Naive thymus-derived CD4-positive, alpha-beta T cell (primary cell): ENCODE results near the gene WDR38. TPM values are rescaled to one million over a fixed set of nuclear protein-coding genes. Genes with fewer than 3 reads are reported as not detected.

Experiments used
- ATAC-seq: fragments of 150-1000 bp; cut with Tn5 transposase; 2 replicates; pipeline ENCODE4 v1.10.0; 2021; ENCODE audit warnings: mild to moderate bottlenecking, moderate library complexity
- CTCF ChIA-PET: fragments of 350-600 bp; sonication (Branson Sonifier 250); formaldehyde crosslinking; loops from one replicate; lab custom pipeline; 2021; ENCODE audit warnings: antibody characterized with exemption; lab: Charles Lee
- POLR2A ChIA-PET: fragments of 350-600 bp; sonication (Branson Sonifier 250); formaldehyde crosslinking; loops from one replicate; lab custom pipeline; 2021; ENCODE audit warnings: antibody characterized with exemption, inconsistent platforms; lab: Charles Lee
- DNase-seq, 9 donors: peaks; one replicate each; pipeline versions ENCODE4 v3.0.0 to v3.0.0-alpha.2; 2020 to 2022; ENCODE audit warnings: mixed read lengths in 1 of 9
- H3K27ac ChIP-seq: one replicate; pipeline ENCODE4 v1.7.0; 2013; ENCODE audit warnings: mild to moderate bottlenecking, low read depth, low read length, moderate library complexity
- H3K27me3 ChIP-seq, 2 donors: one replicate each; pipeline ENCODE4 v1.7.0; 2013; ENCODE audit warnings: low read length in 2 of 2, mild to moderate bottlenecking in 2 of 2, moderate library complexity in 2 of 2; ENCODE audit not compliant: control insufficient read depth in 2 of 2, insufficient read depth in 2 of 2
- H3K36me3 ChIP-seq, 3 experiments: 1 replicate in 2 of 3; 2 replicates in 1 of 3; pipeline ENCODE4 v1.7.0; 2013; ENCODE audit warnings: low read length in 3 of 3, mild to moderate bottlenecking in 3 of 3, moderate library complexity in 1 of 3; ENCODE audit not compliant: insufficient read depth in 3 of 3, control insufficient read depth in 2 of 3
- H3K4me1 ChIP-seq, 2 donors: one replicate each; pipeline ENCODE4 v1.7.0; 2013; ENCODE audit warnings: low read length in 2 of 2, mild to moderate bottlenecking in 2 of 2, moderate library complexity in 1 of 2; ENCODE audit not compliant: control insufficient read depth in 2 of 2, insufficient read depth in 2 of 2
- H3K4me3 ChIP-seq: 2 replicates; pipeline ENCODE4 v1.7.0; 2013; ENCODE audit warnings: mild to moderate bottlenecking, low read length
- H3K9me3 ChIP-seq, 3 experiments: 1 replicate in 2 of 3; 2 replicates in 1 of 3; pipeline ENCODE4 v1.7.0; 2013; ENCODE audit warnings: low read length in 3 of 3; ENCODE audit not compliant: control insufficient read depth in 2 of 3
- H3K27ac Mint-ChIP-seq, 9 donors: one replicate each; pipeline ENCODE4 v1.8.0; 2020 to 2022; ENCODE audit warnings: mixed read lengths in 9 of 9, mild to moderate bottlenecking in 8 of 9, moderate library complexity in 5 of 9, inconsistent platforms in 2 of 9
- H3K27me3 Mint-ChIP-seq, 5 donors: one replicate each; pipeline ENCODE4 v1.8.0; 2021 to 2022; ENCODE audit warnings: mixed read lengths in 5 of 5, mild to moderate bottlenecking in 1 of 5
- H3K36me3 Mint-ChIP-seq, 5 donors: one replicate each; pipeline ENCODE4 v1.8.0; 2020 to 2022; ENCODE audit warnings: mixed read lengths in 5 of 5, mild to moderate bottlenecking in 3 of 5, inconsistent platforms in 1 of 5
- H3K4me1 Mint-ChIP-seq, 7 donors: one replicate each; pipeline ENCODE4 v1.8.0; 2020 to 2022; ENCODE audit warnings: mixed read lengths in 7 of 7, mild to moderate bottlenecking in 3 of 7, inconsistent platforms in 1 of 7
- H3K4me3 Mint-ChIP-seq, 10 donors: one replicate each; pipeline ENCODE4 v1.8.0; 2020 to 2022; ENCODE audit warnings: mild to moderate bottlenecking in 10 of 10, mixed read lengths in 10 of 10, moderate library complexity in 6 of 10, inconsistent platforms in 2 of 10
- H3K9me3 Mint-ChIP-seq, 11 donors: one replicate each; pipeline ENCODE4 v1.8.0; 2020 to 2022; ENCODE audit warnings: mixed read lengths in 11 of 11, mild to moderate bottlenecking in 4 of 11, inconsistent platforms in 1 of 11, moderate library complexity in 1 of 11
- intact Hi-C, 2 donors: fragments of 100-400 bp; cut with micrococcal nuclease; formaldehyde crosslinking; loops; one replicate each; pipeline ENCODE4 v1.15.1; 2023
- polyA plus RNA-seq, 2 donors: library from polyadenylated mRNA; unstranded; fragments of 300-500 nt; fragmentation: Illumina TruSeq; gene quantifications; one replicate each; pipeline ENCODE4 v1.2.3, GENCODE V29; 2021
- total RNA-seq, 6 experiments: library from RNA in 5 of 6; stranded (reverse) in 5 of 6; gene quantifications; 1 replicate in 5 of 6; 2 replicates in 1 of 6; pipeline ENCODE4 v1.2.3 and lab custom pipeline; 2021 to 2026

WDR38 gene
- total and polyA plus RNA-seq, 7 experiments from 2014 or later: not detected

GRCh38 chr9:124899845-124900244 is 46.6 kb downstream of the WDR38 start:
- Mint-ChIP-seq H3K4me1 (peaks cover under 1 to 13% (median 12%) of the 10 kb centered on the region in 7 donors), H3K4me3 (no peak overlapping the region), H3K27me3 (peaks cover 0 to 11% (median 8%) of the 10 kb centered on the region in 5 donors), H3K27ac (no peak overlapping the region), H3K9me3 (peaks cover 0 to 9% (median 0%) of the 10 kb centered on the region in 11 donors), H3K36me3 (peaks cover 5 to 57% (median 38%) of the 10 kb centered on the region in 5 donors)
- intact Hi-C loops: no loop called here
- Histone ChIP-seq H3K4me1 (no peaks in the 10 kb centered on the region), H3K4me3 (no peak overlapping the region), H3K9me3 (no peaks in the 10 kb centered on the region), H3K27ac (no peak overlapping the region), H3K27me3 (no peaks in the 10 kb centered on the region), H3K36me3 (peaks cover 5 to 36% (median 6%) of the 10 kb centered on the region in 3 experiments)
- ChIA-PET CTCF (interaction anchor here (0.5 to 0.6 kb wide), 3 partner anchors 55 to 1444 kb away, joined by 3 to 8 read pairs (median 4); no protein-coding TSS in a partner anchor), POLR2A (no interaction called here)
- DNase-seq (no peak), ATAC-seq (no peak)

- ChIA-PET CTCF (no interaction called here), POLR2A (no interaction called here)
- H3K9me3 ChIP-seq: no peaks in the 10 kb centered on the region
- ATAC-seq (no peak), DNase-seq (no peak)
- Mint-ChIP-seq H3K36me3 (peaks cover 22 to 62% (median 54%) of the 10 kb centered on the region in 5 donors), H3K4me1 (no peaks in the 10 kb centered on the region), H3K4me3 (no peak overlapping the region), H3K27ac (no peak overlapping the region), H3K27me3 (peaks cover 0 to 11% (median 5%) of the 10 kb centered on the region in 5 donors), H3K9me3 (no peaks in the 10 kb centered on the region)
- no peaks in the 10 kb centered on the region for H3K27me3 ChIP-seq
- intact Hi-C loops: no loop called here
- H3K4me3 ChIP-seq: no peak overlapping the region
- H3K27ac ChIP-seq: no peak overlapping the region
- H3K36me3 ChIP-seq: peaks cover 0 to 37% (median 10%) of the 10 kb centered on the region in 3 experiments
- H3K4me1 ChIP-seq: no peaks in the 10 kb centered on the region
Observed at GRCh38 chr9:124906966-124907365, 53.7 kb downstream of the WDR38 start.

Other genes with a start within 250 kb of the WDR38 start
- gene NR6A1, start 82.1 kb upstream of the WDR38 start, total RNA-seq: under 1 TPM in 3 of 5 experiments, not detected in 2; 0.21 to 0.78 (median 0.51) TPM
- not detected for gene NR6A1, start 82.1 kb upstream of the WDR38 start, polyA plus RNA-seq
- gene OLFML2A, start 76.3 kb upstream of the WDR38 start, total RNA-seq: under 1 TPM in 1 of 5 experiments, not detected in 4; 0.51 TPM
- gene OLFML2A, start 76.3 kb upstream of the WDR38 start, polyA plus RNA-seq: not detected
- 1,000 to 10,000 TPM; 1,415 to 1,987 (median 1,778) TPM for gene RPL35, start 8.5 kb downstream of the WDR38 start, total RNA-seq
- 1,000 to 10,000 TPM; 2,038 to 2,135 TPM for gene RPL35, start 8.5 kb downstream of the WDR38 start, polyA plus RNA-seq
- gene ARPC5L, start 8.7 kb downstream of the WDR38 start, total RNA-seq: 10 to 100 TPM; 20.0 to 66.1 (median 33.1) TPM
- gene ARPC5L, start 8.7 kb downstream of the WDR38 start, polyA plus RNA-seq: 10 to 100 TPM; 36.3 to 49.2 TPM
- gene GOLGA1, start 87.6 kb downstream of the WDR38 start, total RNA-seq: 10 to 100 TPM; 19.6 to 37.8 (median 30.5) TPM
- 1 to 10 TPM; 4.0 to 4.7 TPM for gene GOLGA1, start 87.6 kb downstream of the WDR38 start, polyA plus RNA-seq